Esophagus muscularis mucosa (tissue), 4 donors: ENCODE measurements around the gene RND3. TPM values are rescaled to one million over a fixed set of nuclear protein-coding genes. Genes with fewer than 3 reads are reported as not detected.

Source experiments
- DNase-seq: peaks from one replicate; pipeline ENCODE4 v3.0.0-alpha.2; 2017; ENCODE audit errors: extremely low spot score
- H3K27ac ChIP-seq, 4 donors: fragments of 200-600 bp; sonication (generic); replicated peaks in 1 of 4; 1 replicate in 3 of 4; 2 replicates in 1 of 4; pipeline ENCODE4 v1.5.1; 2016 to 2019; ENCODE audit warnings: mild to moderate bottlenecking in 1 of 4
- H3K27me3 ChIP-seq, 4 donors: fragments of 200-600 bp; sonication (generic); one replicate each; pipeline versions ENCODE4 v1.5.1 to v1.6.0; 2016 to 2019
- H3K36me3 ChIP-seq, 4 donors: fragments of 200-600 bp; sonication (generic); one replicate each; pipeline ENCODE4 v1.5.1; 2016 to 2019
- H3K4me1 ChIP-seq, 4 donors: fragments of 200-600 bp; sonication (generic); one replicate each; pipeline ENCODE4 v1.5.1; 2016 to 2019
- H3K4me3 ChIP-seq, 4 donors: fragments of 200-600 bp; sonication (generic); 1 replicate in 2 of 4; 2 replicates in 2 of 4; pipeline ENCODE4 v1.5.1; 2016 to 2019; ENCODE audit warnings: mild to moderate bottlenecking in 4 of 4, moderate library complexity in 1 of 4
- H3K9me3 ChIP-seq, 4 donors: fragments of 200-600 bp; sonication (generic); 1 replicate in 3 of 4; 2 replicates in 1 of 4; pipeline ENCODE4 v1.5.1; 2016 to 2019
- CTCF ChIP-seq, 3 experiments: fragments of 200-600 bp in 2 of 3; fragments of 450-650 bp in 1 of 3; sonication (generic) in 2 of 3; IDR thresholded peaks; one replicate each; pipeline ENCODE4 v1.5.1; 2017 to 2019; ENCODE audit warnings: antibody characterized with exemption in 3 of 3, mild to moderate bottlenecking in 2 of 3, moderate library complexity in 1 of 3
- EP300 ChIP-seq: sonication (generic); formaldehyde crosslinking; IDR thresholded peaks from one replicate; pipeline ENCODE4 v1.6.1; 2017; ENCODE audit warnings: antibody characterized with exemption
- POLR2A ChIP-seq: fragments of 450-650 bp; IDR thresholded peaks from one replicate; pipeline ENCODE4 v1.6.1; 2017; ENCODE audit warnings: antibody characterized with exemption, moderate library complexity, mild to moderate bottlenecking, low read depth
- POLR2AphosphoS5 ChIP-seq, 2 donors: sonication (generic); formaldehyde crosslinking; IDR thresholded peaks; one replicate each; pipeline ENCODE4 v1.6.1; 2017; ENCODE audit warnings: antibody characterized with exemption in 2 of 2
- WGBS: methylation state at CpG from one replicate; pipeline ENCODE4 v1.1.5; 2018; 5-methylcytosine and 5-hydroxymethylcytosine counted together
- intact Hi-C: fragments of 100-400 bp; cut with DNase I; formaldehyde crosslinking; loops from one replicate; pipeline ENCODE4 v1.15.1; 2023
- total RNA-seq, 4 donors: library from RNA; depleted of rRNA; stranded (reverse); fragments of >200 nt; gene quantifications; one replicate each; pipeline versions ENCODE4 v1.1.0 to v1.2.1, GENCODE V29; 2016

Gene RND3
- total RNA-seq, 4 donors from 2014 or later, result 39.6 to 219 (median 73.5) TPM

GRCh38 chr2:150449856-150450255, 37.6 kb downstream of the RND3 start:
- Histone ChIP-seq H3K36me3 (no peaks in the 10 kb centered on the region), H3K27me3 (no peaks in the 10 kb centered on the region), H3K27ac (no peak overlapping the region), H3K4me1 (no peaks in the 10 kb centered on the region), H3K9me3 (no peaks in the 10 kb centered on the region), H3K4me3 (no peak overlapping the region)
- WGBS, result 49% methylated on average over 3 of the region's 3 CpGs
- intact Hi-C loops, result no loop called here
- TF ChIP-seq CTCF (IDR thresholded peaks at IDR 0.05) (no peak), POLR2AphosphoS5 (IDR thresholded peaks at IDR 0.05) (no peak), POLR2A (no peak), EP300 (no peak)
- DNase-seq, result no peak

GRCh38 chr2:150445398-150445797, 42.1 kb downstream of the RND3 start:
- Histone ChIP-seq H3K9me3 (no peaks in the 10 kb centered on the region), H3K27me3 (no peaks in the 10 kb centered on the region), H3K27ac (no peak overlapping the region), H3K36me3 (no peaks in the 10 kb centered on the region), H3K4me1 (no peaks in the 10 kb centered on the region), H3K4me3 (no peak overlapping the region)
- intact Hi-C loops, result no loop called here
- WGBS, result 84% methylated on average over 1 of the region's 1 CpG
- TF ChIP-seq POLR2A, result no peak
- no peak for TF ChIP-seq POLR2AphosphoS5 (IDR thresholded peaks at IDR 0.05)
- TF ChIP-seq EP300, result no peak
- TF ChIP-seq CTCF (IDR thresholded peaks at IDR 0.05), result no peak
- no peak for DNase-seq

- 91% methylated on average over 1 of the region's 1 CpG for WGBS
- no peaks in the 10 kb centered on the region for H3K9me3 ChIP-seq
- DNase-seq, result no peak
- intact Hi-C loops, result no loop called here
- no peak overlapping the region for H3K4me3 ChIP-seq
- no peak overlapping the region for H3K27ac ChIP-seq
- TF ChIP-seq EP300 (no peak), POLR2A (no peak), POLR2AphosphoS5 (IDR thresholded peaks at IDR 0.05) (no peak)
- no peaks in the 10 kb centered on the region for H3K4me1 ChIP-seq
- no peaks in the 10 kb centered on the region for H3K36me3 ChIP-seq
- no peaks in the 10 kb centered on the region for H3K27me3 ChIP-seq
Measured at GRCh38 chr2:150442484-150442883, 45.0 kb downstream of the RND3 start.

GRCh38 chr2:150441784-150442183, 45.7 kb downstream of the RND3 start:
- 58% methylated on average over 2 of the region's 2 CpGs for WGBS
- Histone ChIP-seq H3K27ac (no peak overlapping the region), H3K27me3 (no peaks in the 10 kb centered on the region), H3K9me3 (no peaks in the 10 kb centered on the region), H3K4me3 (no peak overlapping the region), H3K36me3 (no peaks in the 10 kb centered on the region), H3K4me1 (no peaks in the 10 kb centered on the region)
- DNase-seq, result no peak
- intact Hi-C loops, result no loop called here
- TF ChIP-seq POLR2AphosphoS5 (IDR thresholded peaks at IDR 0.05), result no peak
- no peak for TF ChIP-seq CTCF (IDR thresholded peaks at IDR 0.05)
- no peak for TF ChIP-seq EP300
- no peak for TF ChIP-seq POLR2A

- no peak for TF ChIP-seq POLR2AphosphoS5 (IDR thresholded peaks at IDR 0.05)
- TF ChIP-seq POLR2A, result no peak
- TF ChIP-seq EP300, result no peak
- no peak for TF ChIP-seq CTCF (IDR thresholded peaks at IDR 0.05)
- no peak for DNase-seq
- Histone ChIP-seq H3K36me3 (no peaks in the 10 kb centered on the region), H3K4me1 (no peaks in the 10 kb centered on the region), H3K4me3 (no peak overlapping the region), H3K27ac (no peak overlapping the region), H3K27me3 (no peaks in the 10 kb centered on the region), H3K9me3 (no peaks in the 10 kb centered on the region)
- intact Hi-C loops, result no loop called here
- 78% methylated on average over 2 of the region's 2 CpGs for WGBS
Measured at GRCh38 chr2:150441226-150441625, 46.2 kb downstream of the RND3 start.
